K562 (cell line): Measurements from ENCODE around the gene GPX7. TPM values are rescaled to one million over a fixed set of nuclear protein-coding genes. Genes with fewer than 3 reads are reported as not detected.

Source experiments
- ATAC-seq: fragments of 200-7000 bp; cut with Tn5 transposase; 3 replicates; pipeline ENCODE4 v1.9.1; 2020; ENCODE audit warnings: moderate library complexity
- BruUV-seq: library from RNA; stranded (reverse); fragments of 400-500 nt; replicated peaks from 2 replicates; lab custom pipeline; 2021; lab: Mats Ljungman, UMichigan
- CTCF ChIA-PET: fragments of 300-600 bp; formaldehyde crosslinking; extraction: SDS; loops from one replicate; lab custom pipeline; 2021; ENCODE audit warnings: low intra/inter-chr PET ratio; lab: Yijun Ruan, JAX
- POLR2A ChIA-PET: fragments of 300-600, 350-650 bp; sonication (Branson Sonifier 250); formaldehyde crosslinking; extraction: SDS; loops from one replicate; lab custom pipeline; 2021; ENCODE audit warnings: antibody characterized with exemption, inconsistent platforms; lab: Yijun Ruan, JAX
- DNase-seq, 4 experiments: peaks; one replicate each; pipeline versions ENCODE4 v3.0.0 to v3.0.0-alpha.2; 2011 to 2018; ENCODE audit warnings: low spot score in 3 of 4, mixed read lengths in 3 of 4; ENCODE audit errors: extremely low read depth in 1 of 4
- FAIRE-seq: peaks from 2 replicates; lab custom pipeline; 2011; peaks lifted over from hg19 to GRCh38; lab: Jason Lieb, UNC
- H2AFZ ChIP-seq: 2 replicates; pipeline ENCODE4 v1.6.0; 2011; ENCODE audit warnings: low read depth, low read length, control low read depth, inconsistent platforms
- H3K27ac ChIP-seq: fragments of 200-600 bp; 3 replicates; pipeline ENCODE4 v1.8.0; 2011; ENCODE audit warnings: low read depth, mild to moderate bottlenecking, control low read depth, inconsistent platforms, low read length, moderate library complexity, mixed read lengths; ENCODE audit errors: extremely low read depth
- H3K27me3 ChIP-seq, 2 experiments: fragments of 300-600 bp in 1 of 2; 2 replicates in 1 of 2; 3 replicates in 1 of 2; pipeline versions ENCODE4 v1.6.0 to v1.8.0; 2011; ENCODE audit warnings: inconsistent platforms in 2 of 2, low read length in 2 of 2, mild to moderate bottlenecking in 1 of 2, mixed read lengths in 1 of 2, moderate library complexity in 1 of 2; ENCODE audit not compliant: control insufficient read depth in 2 of 2, insufficient read depth in 2 of 2
- H3K36me3 ChIP-seq: fragments of 300-600 bp; 3 replicates; pipeline ENCODE4 v1.8.0; 2011; ENCODE audit warnings: mild to moderate bottlenecking, low read length, inconsistent platforms; ENCODE audit not compliant: control insufficient read depth, insufficient read depth
- H3K4me1 ChIP-seq, 2 experiments: fragments of 200-600 bp in 1 of 2; replicated peaks in 1 of 2; 2 replicates in 1 of 2; 3 replicates in 1 of 2; pipeline versions ENCODE4 v1.5.1 to v1.8.0; 2011; ENCODE audit warnings: inconsistent platforms in 2 of 2, low read length in 2 of 2, mild to moderate bottlenecking in 1 of 2, mixed read lengths in 1 of 2, moderate library complexity in 1 of 2; ENCODE audit not compliant: control insufficient read depth in 2 of 2, insufficient read depth in 2 of 2
- H3K4me2 ChIP-seq: 2 replicates; pipeline ENCODE4 v1.6.1; 2011; ENCODE audit warnings: low read length, control low read depth, inconsistent platforms, mixed read lengths; ENCODE audit not compliant: insufficient read depth
- H3K4me3 ChIP-seq: fragments of 200-600 bp; sonication (generic), shearing (Covaris generic); 2 replicates; pipeline ENCODE4 v1.5.1; 2016; ENCODE audit warnings: control low read depth, inconsistent platforms
- H3K79me2 ChIP-seq: fragments of 200-600 bp; 3 replicates; pipeline ENCODE4 v1.8.0; 2011; ENCODE audit warnings: low read length, inconsistent platforms; ENCODE audit not compliant: control insufficient read depth, insufficient read depth
- H3K9ac ChIP-seq, 2 experiments: 2 replicates each; pipeline versions ENCODE4 v1.6.0 to v1.6.1; 2011; ENCODE audit warnings: low read depth in 2 of 2, low read length in 2 of 2, control low read depth in 1 of 2, inconsistent platforms in 1 of 2, mild to moderate bottlenecking in 1 of 2, mixed read lengths in 1 of 2; ENCODE audit not compliant: insufficient read depth in 1 of 2
- H3K9me1 ChIP-seq: one replicate; pipeline ENCODE4 v1.6.0; 2011; ENCODE audit warnings: inconsistent platforms, mild to moderate bottlenecking, low read length, moderate library complexity; ENCODE audit not compliant: control insufficient read depth, insufficient read depth
- H3K9me3 ChIP-seq: replicated peaks from 2 replicates; pipeline ENCODE4 v1.5.1; 2011; ENCODE audit warnings: low read depth, low read length, inconsistent platforms; ENCODE audit not compliant: control insufficient read depth, insufficient read depth
- H4K20me1 ChIP-seq: replicated peaks from 2 replicates; pipeline ENCODE4 v1.6.1; 2011; ENCODE audit warnings: low read length, inconsistent platforms, mixed read lengths; ENCODE audit not compliant: control insufficient read depth, insufficient read depth
- FOS ChIP-seq: IDR thresholded peaks from 3 replicates; pipeline ENCODE4 v1.6.1; 2011; ENCODE audit not compliant: insufficient read length; ENCODE audit errors: extremely low read depth
- FOXK2 ChIP-seq, 2 experiments: fragments of 450-650 bp; IDR thresholded peaks in 1 of 2; conservative IDR thresholded peaks in 1 of 2; 2 replicates each; pipeline ENCODE4 v1.6.1; 2016; ENCODE audit warnings: low read depth in 2 of 2, mild to moderate bottlenecking in 1 of 2
- HSF4 ChIP-seq: fragments of 250-450 bp; sonication (Bioruptor Pico); IDR thresholded peaks from 2 replicates; pipeline ENCODE4 v2.1.2; 2022; ENCODE audit warnings: mild to moderate bottlenecking, moderate library complexity, borderline replicate concordance
- JUN ChIP-seq, 2 experiments: sonication (generic) in 1 of 2; formaldehyde crosslinking in 1 of 2; IDR thresholded peaks; 2 replicates each; pipeline versions ENCODE4 v1.6.1 to v1.8.0; 2012 to 2022; ENCODE audit warnings: borderline replicate concordance in 2 of 2, mild to moderate bottlenecking in 2 of 2, improper control_type of control experiment in 1 of 2, low read depth in 1 of 2, low read length in 1 of 2, missing genetic modification reagents in 1 of 2
- KHSRP ChIP-seq: fragments of 450-650 bp; IDR thresholded peaks from 2 replicates; pipeline ENCODE4 v1.6.1; 2017
- MCM2 ChIP-seq: fragments of 450-650 bp; IDR thresholded peaks from 2 replicates; pipeline ENCODE4 v1.6.1; 2017; ENCODE audit warnings: low read depth, mild to moderate bottlenecking
- MTF1 ChIP-seq: fragments of 250-450 bp; sonication (Bioruptor Pico); IDR thresholded peaks from 2 replicates; pipeline ENCODE4 v1.9.0; 2021; ENCODE audit warnings: moderate library complexity, mild to moderate bottlenecking, inconsistent platforms, borderline replicate concordance
- NR2C2 ChIP-seq, 2 experiments: fragments of 200-800 bp in 1 of 2; sonication (Bioruptor generic) in 1 of 2; sonication (generic) in 1 of 2; formaldehyde crosslinking in 1 of 2; IDR thresholded peaks; 2 replicates each; pipeline versions ENCODE4 v1.6.1 to v1.8.0; 2016 to 2022; ENCODE audit warnings: mild to moderate bottlenecking in 1 of 2, missing compliant biosample characterization in 1 of 2, missing genetic modification characterization in 1 of 2, missing genetic modification reagents in 1 of 2
- ZFX ChIP-seq: sonication (generic); formaldehyde crosslinking; IDR thresholded peaks from 2 replicates; pipeline ENCODE4 v1.8.0; 2022; ENCODE audit warnings: mild to moderate bottlenecking, missing genetic modification reagents, moderate library complexity
- ZNF274 ChIP-seq: IDR thresholded peaks from 2 replicates; pipeline ENCODE4 v1.6.1; 2011; ENCODE audit warnings: low read depth, mild to moderate bottlenecking, low read length, moderate library complexity, borderline replicate concordance
- ZNF507 ChIP-seq: conservative IDR thresholded peaks from 2 replicates; pipeline ENCODE4 v1.6.1; 2017; ENCODE audit warnings: missing genetic modification characterization, missing compliant biosample characterization
- ZNF717 ChIP-seq: fragments of 250-450 bp; sonication (Bioruptor Pico); IDR thresholded peaks from 2 replicates; pipeline ENCODE4 v1.5.0; 2021
- ZZZ3 ChIP-seq: fragments of 450-650 bp; IDR thresholded peaks from 2 replicates; pipeline ENCODE4 v1.6.1; 2016; ENCODE audit warnings: antibody characterized with exemption, mild to moderate bottlenecking, moderate library complexity
- WGBS: fragments of 100-300 bp; shearing (Covaris generic); methylation state at CpG from one replicate; pipeline ENCODE4 v1.1.6; 2016; ENCODE audit warnings: low coverage, mixed read lengths; ENCODE audit not compliant: insufficient coverage; ENCODE audit errors: missing lambda C conversion rate; 5-methylcytosine and 5-hydroxymethylcytosine counted together
- in situ Hi-C: fragments of 300-500 bp; cut with MboI; formaldehyde crosslinking; loops from 4 replicates; pipeline ENCODE4 v1.15.0; 2018; ENCODE audit warnings: inconsistent platforms, mixed read lengths
- intact Hi-C: fragments of 100-400 bp; cut with micrococcal nuclease; formaldehyde crosslinking; loops from 2 replicates; pipeline ENCODE4 v1.14.2; 2022
- polyA plus RNA-seq, 8 experiments: library from polyadenylated mRNA; depleted of rRNA in 4 of 8; stranded (reverse) in 5 of 8; unstranded in 3 of 8; fragments of >200 nt; fragmentation: Nextera tagmentation in 2 of 8; fragmentation: Illumina TruSeq in 1 of 8; extraction: Ambion mirVana in 2 of 8; extraction: Trizol in 1 of 8; gene quantifications; 2 replicates each; pipeline versions ENCODE4 v1.2.1 to v1.2.3, GENCODE V29; 2011 to 2014; ENCODE audit warnings: inconsistent platforms in 1 of 8, missing spikeins in 1 of 8
- total RNA-seq, 7 experiments: library from RNA; depleted of rRNA in 6 of 7; stranded (reverse); fragments of >200 nt in 6 of 7; fragmentation: Illumina TruSeq in 2 of 7; extraction: Trizol in 2 of 7; gene quantifications; 2 replicates each; pipeline versions ENCODE4 v1.2.1 to v1.2.3, GENCODE V29; 2011 to 2021; ENCODE audit warnings: low replicate concordance in 1 of 7

Gene GPX7
- total and polyA plus RNA-seq, 9 of the 15 experiments (the other 6 are each of a cell fraction or from before 2014, with no cell fraction given), result 0.08 TPM; not detected in 8

DNA sequence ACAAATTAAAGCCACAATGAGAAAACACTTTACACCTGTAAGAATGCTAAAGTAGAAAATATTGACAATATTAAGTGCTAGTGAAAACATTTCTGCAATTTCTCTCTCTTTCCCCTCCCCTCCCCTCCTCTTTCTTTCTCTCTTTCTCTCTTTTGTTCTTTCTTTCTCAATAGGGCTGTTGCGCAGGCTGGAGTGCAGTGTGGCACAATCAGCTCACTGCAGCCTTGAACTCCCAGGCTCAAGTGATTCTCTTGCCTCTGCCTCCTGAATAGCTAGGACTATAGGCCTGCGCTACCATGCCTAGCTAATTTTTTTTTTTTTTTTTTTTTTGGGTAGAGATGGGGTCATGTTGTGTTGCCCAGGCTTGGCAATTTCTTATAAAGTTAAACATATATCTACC, 24.9 kb downstream of the GPX7 start:
- no TSS peak for BruUV-seq
- Histone ChIP-seq H3K9ac (no peak overlapping the region), H3K27ac (no peak overlapping the region), H3K4me3 (no peak overlapping the region), H3K36me3 (no peaks in the 10 kb centered on the region), H3K27me3 (no peaks in the 10 kb centered on the region), H2AFZ (no peak overlapping the region), H3K9me1 (no peaks in the 10 kb centered on the region), H3K4me2 (no peak overlapping the region)
- intact Hi-C loops, result no loop called here
- 63% methylated on average over 1 of the region's 2 CpGs for WGBS
- DNase-seq, result no peak
- TF ChIP-seq HSF4 (CRISPR knock-in tag) (no peak), MCM2 (no peak), ZZZ3 (no peak), KHSRP (no peak), FOXK2 (conservative IDR thresholded peaks at IDR 0.05 in 1 of 2, IDR thresholded peaks at IDR 0.05 in 1 of 2; ENCODE audit: low read depth in 2 of 2) (no peak), ZNF274 (no peak), FOS (no peak), JUN (IDR thresholded peaks at IDR 0.05; ENCODE audit: borderline replicate concordance, low read depth, low read length) (no peak), JUN (CRISPR knock-in tag; IDR thresholded peaks at IDR 0.05; ENCODE audit: borderline replicate concordance) (no peak), MTF1 (CRISPR knock-in tag) (no peak), ZFX (no peak), ZNF717 (CRISPR knock-in tag) (no peak), ZNF507 (no peak), NR2C2 (CRISPR knock-in tag; IDR thresholded peaks at IDR 0.05) (no peak), NR2C2 (tag; IDR thresholded peaks at IDR 0.05) (no peak)
- TF ChIP-seq, all 486 proteins: peak for 0
- ChIA-PET POLR2A (interaction anchor here (0.6 to 2.0 kb wide), 6 partner anchors 12 to 192 kb away, joined by 3 to 13 read pairs (median 3); no protein-coding TSS in a partner anchor), CTCF (no interaction called here)
- Histone ChIP-seq H3K9me3 (no peaks in the 10 kb centered on the region), H3K4me1 (peaks cover 8 to 11% of the 10 kb centered on the region in 2 experiments; a peak in 4 of 5 replicates), H3K79me2 (no peaks in the 10 kb centered on the region), H4K20me1 (no peaks in the 10 kb centered on the region)
- ATAC-seq, result no peak
- no peak for FAIRE-seq
- in situ Hi-C loops, result no loop called here
